ENCODE data around the gene CDK10. TPM values are rescaled to one million over a fixed set of nuclear protein-coding genes. Genes with fewer than 3 reads are reported as not detected.

The CDK10 gene
- total and polyA plus RNA-seq, 7 donors, result 17.8 to 96.0 (median 36.0) TPM

- H3K27ac ChIP-seq, result no peak overlapping the region
- 83 to 92% methylated on average over 9 of the region's 9 CpGs for WGBS, 2 donors
- peaks cover 22 to 61% (median 50%) of the 10 kb centered on the region in 4 donors for H3K36me3 ChIP-seq
- H3K27me3 ChIP-seq, result no peaks in the 10 kb centered on the region
- H3K9me3 ChIP-seq, result no peaks in the 10 kb centered on the region
- TF ChIP-seq POLR2AphosphoS5 (IDR thresholded peaks at IDR 0.05), result no peak
- TF ChIP-seq EP300 (IDR thresholded peaks at IDR 0.05), result no peak
- no peak for TF ChIP-seq CTCF (IDR thresholded peaks at IDR 0.05)
- no peak for TF ChIP-seq POLR2A (IDR thresholded peaks at IDR 0.05)
- H3K4me3 ChIP-seq, result no peak overlapping the region
- no peaks in the 10 kb centered on the region for H3K4me1 ChIP-seq
- intact Hi-C loops (cut with DNase I), result no loop called here
- DNase-seq, result no peak
These were observed 52.9 kb downstream of the CDK10 start for GRCh38 chr16:89739383-89739782.

- H3K27ac ChIP-seq, result no peak overlapping the region
- intact Hi-C loops (cut with DNase I), result no loop called here
- no peaks in the 10 kb centered on the region for H3K4me1 ChIP-seq
- TF ChIP-seq EP300 (IDR thresholded peaks at IDR 0.05), result no peak
- no peak for TF ChIP-seq POLR2A (IDR thresholded peaks at IDR 0.05)
- TF ChIP-seq CTCF (IDR thresholded peaks at IDR 0.05), result no peak
- peak in 1 of 4 donors; percentile 18 for TF ChIP-seq POLR2AphosphoS5 (IDR thresholded peaks at IDR 0.05)
- DNase-seq, result no peak
- peaks cover 12 to 41% (median 34%) of the 10 kb centered on the region in 4 donors for H3K36me3 ChIP-seq
- WGBS, 2 donors, result 87 to 91% methylated on average over 11 of the region's 11 CpGs
- no peaks in the 10 kb centered on the region for H3K27me3 ChIP-seq
- H3K4me3 ChIP-seq, result no peak overlapping the region
- H3K9me3 ChIP-seq, result no peaks in the 10 kb centered on the region
These were observed 55.0 kb downstream of the CDK10 start for GRCh38 chr16:89741342-89742014.

DNA sequence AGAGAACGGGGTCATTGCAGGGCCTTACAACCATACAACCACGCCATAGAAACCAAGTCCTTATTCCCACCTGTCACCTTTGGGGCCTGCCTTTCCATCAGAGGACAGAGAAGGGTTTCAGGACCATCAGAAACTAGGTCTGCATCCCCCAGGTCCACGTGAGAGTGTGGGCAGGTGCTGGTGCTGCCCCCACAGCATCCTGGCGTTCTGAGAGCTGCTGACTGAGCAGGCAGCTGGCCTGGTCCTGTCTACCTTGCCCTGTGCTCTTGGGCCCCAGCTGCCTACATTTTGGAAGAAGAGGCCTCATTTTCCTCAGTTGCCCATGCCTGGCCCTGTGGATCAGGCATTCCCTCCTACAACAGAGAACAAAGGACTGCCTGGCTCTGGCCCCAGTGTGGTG, 56.5 kb downstream of the CDK10 start:
- TF ChIP-seq CTCF (IDR thresholded peaks at IDR 0.05) (no peak), POLR2A (IDR thresholded peaks at IDR 0.05) (no peak), POLR2AphosphoS5 (IDR thresholded peaks at IDR 0.05) (no peak), EP300 (IDR thresholded peaks at IDR 0.05) (no peak)
- WGBS, 2 donors, result 85 to 88% methylated on average over 4 of the region's 4 CpGs
- Histone ChIP-seq H3K4me1 (no peaks in the 10 kb centered on the region), H3K4me3 (no peak overlapping the region), H3K9me3 (no peaks in the 10 kb centered on the region), H3K27me3 (no peaks in the 10 kb centered on the region), H3K36me3 (peaks cover 4 to 26% (median 21%) of the 10 kb centered on the region in 4 donors), H3K27ac (no peak overlapping the region)
- intact Hi-C loops (cut with DNase I), result no loop called here
- no peak for DNase-seq

DNA sequence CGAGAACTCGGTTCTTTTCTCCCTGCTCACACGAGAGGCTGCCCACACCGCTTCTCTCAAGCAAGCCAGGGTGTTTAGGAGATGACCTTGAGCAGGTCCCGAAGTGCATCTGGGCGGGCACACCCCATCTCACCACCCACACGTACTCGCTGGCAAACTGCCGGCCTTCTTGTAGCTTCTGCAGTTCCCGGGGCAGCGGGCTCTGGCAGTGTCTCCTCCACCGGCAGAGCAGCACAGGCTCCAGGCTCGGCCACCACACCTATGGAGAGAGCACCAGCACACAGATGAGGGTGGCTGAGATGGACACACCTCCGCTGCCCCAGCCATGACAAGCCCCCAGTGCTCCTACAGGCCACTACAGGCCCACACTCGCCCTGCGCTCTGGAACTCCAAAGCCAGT, 58.3 kb downstream of the CDK10 start:
- Histone ChIP-seq H3K36me3 (peaks cover 0 to 7% (median 3%) of the 10 kb centered on the region in 4 donors), H3K27ac (no peak overlapping the region), H3K4me1 (no peaks in the 10 kb centered on the region), H3K27me3 (no peaks in the 10 kb centered on the region), H3K4me3 (no peak overlapping the region), H3K9me3 (no peaks in the 10 kb centered on the region)
- no peak for DNase-seq
- intact Hi-C loops (cut with DNase I), result no loop called here
- TF ChIP-seq CTCF (IDR thresholded peaks at IDR 0.05) (no peak), POLR2AphosphoS5 (IDR thresholded peaks at IDR 0.05) (no peak), POLR2A (IDR thresholded peaks at IDR 0.05) (no peak), EP300 (IDR thresholded peaks at IDR 0.05) (no peak)
- 94 to 97% methylated on average over 16 of the region's 16 CpGs for WGBS, 2 donors

Other genes with a start within 250 kb of the CDK10 start
- 100 to 1,000 TPM in 1 of 4 donors, 10 to 100 TPM in 3; 42.6 to 161 (median 48.8) TPM for gene ANKRD11, start 196.1 kb upstream of the CDK10 start, total RNA-seq
- gene ANKRD11, start 196.1 kb upstream of the CDK10 start, polyA plus RNA-seq, result 10 to 100 TPM; 30.6 to 96.8 (median 37.0) TPM
- gene SPG7, start 178.3 kb upstream of the CDK10 start, total RNA-seq, result 100 to 1,000 TPM in 2 of 4 donors, 10 to 100 TPM in 2; 69.4 to 211 (median 113) TPM
- gene SPG7, start 178.3 kb upstream of the CDK10 start, polyA plus RNA-seq, result 100 to 1,000 TPM in 1 of 3 donors, 10 to 100 TPM in 2; 27.7 to 110 (median 33.6) TPM
- gene RPL13, start 126.0 kb upstream of the CDK10 start, total RNA-seq, result over 10,000 TPM in 1 of 4 donors, 1,000 to 10,000 TPM in 3; 7,351 to 19,173 (median 8,010) TPM
- gene RPL13, start 126.0 kb upstream of the CDK10 start, polyA plus RNA-seq, result 1,000 to 10,000 TPM; 3,641 to 7,574 (median 7,371) TPM
- gene CPNE7, start 110.9 kb upstream of the CDK10 start, total RNA-seq, result under 1 TPM in 2 of 4 donors, not detected in 2; 0.41 to 0.71 TPM
- 1 to 10 TPM in 1 of 3 donors, not detected in 2; 3.3 TPM for gene CPNE7, start 110.9 kb upstream of the CDK10 start, polyA plus RNA-seq
- gene DPEP1, start 73.0 kb upstream of the CDK10 start, total RNA-seq, result not detected
- gene DPEP1, start 73.0 kb upstream of the CDK10 start, polyA plus RNA-seq, result 1 to 10 TPM in 1 of 3 donors, under 1 TPM in 1, not detected in 1; 0.92 to 1.2 TPM
- 10 to 100 TPM; 42.8 to 75.9 (median 59.3) TPM for gene CHMP1A, start 29.0 kb upstream of the CDK10 start, total RNA-seq
- 100 to 1,000 TPM in 2 of 3 donors, 10 to 100 TPM in 1; 95.5 to 157 (median 134) TPM for gene CHMP1A, start 29.0 kb upstream of the CDK10 start, polyA plus RNA-seq
- gene SPATA33, start 28.9 kb upstream of the CDK10 start, total RNA-seq, result 1 to 10 TPM; 1.4 to 7.7 (median 5.9) TPM
- 1 to 10 TPM; 2.1 to 6.3 (median 4.2) TPM for gene SPATA33, start 28.9 kb upstream of the CDK10 start, polyA plus RNA-seq
- gene SPATA2L, start 15.0 kb downstream of the CDK10 start, total RNA-seq, result 10 to 100 TPM in 1 of 4 donors, 1 to 10 TPM in 3; 3.5 to 12.6 (median 6.5) TPM
- gene SPATA2L, start 15.0 kb downstream of the CDK10 start, polyA plus RNA-seq, result 10 to 100 TPM; 11.3 to 17.6 (median 12.6) TPM
- 10 to 100 TPM in 1 of 4 donors, 1 to 10 TPM in 3; 3.8 to 10.5 (median 4.0) TPM for gene VPS9D1, start 34.2 kb downstream of the CDK10 start, total RNA-seq
- gene VPS9D1, start 34.2 kb downstream of the CDK10 start, polyA plus RNA-seq, result 10 to 100 TPM in 1 of 3 donors, 1 to 10 TPM in 2; 5.3 to 19.2 (median 8.4) TPM
- 10 to 100 TPM; 13.7 to 26.9 (median 18.2) TPM for gene ZNF276, start 34.8 kb downstream of the CDK10 start, total RNA-seq
- 10 to 100 TPM in 1 of 3 donors, 1 to 10 TPM in 2; 7.2 to 32.3 (median 9.9) TPM for gene ZNF276, start 34.8 kb downstream of the CDK10 start, polyA plus RNA-seq
- gene FANCA, start 130.0 kb downstream of the CDK10 start, total RNA-seq, result 1 to 10 TPM in 3 of 4 donors, under 1 TPM in 1; 0.16 to 4.7 (median 3.0) TPM
- 10 to 100 TPM in 1 of 3 donors, 1 to 10 TPM in 2; 7.2 to 26.5 (median 7.6) TPM for gene FANCA, start 130.0 kb downstream of the CDK10 start, polyA plus RNA-seq
- gene SPIRE2, start 141.8 kb downstream of the CDK10 start, total RNA-seq, result 1 to 10 TPM in 2 of 4 donors, under 1 TPM in 2; 0.82 to 5.3 (median 1.4) TPM
- gene SPIRE2, start 141.8 kb downstream of the CDK10 start, polyA plus RNA-seq, result 10 to 100 TPM; 34.2 to 44.0 (median 43.9) TPM
- gene TCF25, start 186.9 kb downstream of the CDK10 start, total RNA-seq, result 100 to 1,000 TPM; 131 to 244 (median 181) TPM
- gene TCF25, start 186.9 kb downstream of the CDK10 start, polyA plus RNA-seq, result 100 to 1,000 TPM in 2 of 3 donors, 10 to 100 TPM in 1; 89.7 to 161 (median 106) TPM
- gene MC1R, start 232.2 kb downstream of the CDK10 start, total RNA-seq, result 1 to 10 TPM; 2.1 to 8.0 (median 4.5) TPM
- 1 to 10 TPM in 1 of 3 donors, not detected in 2; 5.6 TPM for gene MC1R, start 232.2 kb downstream of the CDK10 start, polyA plus RNA-seq
- 10 to 100 TPM in 3 of 4 donors, 1 to 10 TPM in 1; 9.2 to 35.0 (median 27.8) TPM for gene TUBB3, start 236.7 kb downstream of the CDK10 start, total RNA-seq
- gene TUBB3, start 236.7 kb downstream of the CDK10 start, polyA plus RNA-seq, result 10 to 100 TPM in 1 of 3 donors, 1 to 10 TPM in 1, under 1 TPM in 1; 0.46 to 23.5 (median 1.8) TPM